PC-9 (cell line): ENCODE measurements around the gene FGFR2. TPM values are rescaled to one million over a fixed set of nuclear protein-coding genes. Genes with fewer than 3 reads are reported as not detected.

Experiments
- BruUV-seq: library from RNA; stranded (reverse); fragments of 400-500 nt; replicated peaks from 2 replicates; lab custom pipeline; 2021; lab: Mats Ljungman, UMichigan
- CTCF ChIA-PET: fragments of 300-600 bp; sonication (Branson Sonifier 250); formaldehyde crosslinking; loops from one replicate; lab custom pipeline; 2022; ENCODE audit warnings: antibody characterized with exemption; lab: Charles Lee
- POLR2A ChIA-PET: fragments of 300-600 bp; sonication (Branson Sonifier 250); formaldehyde crosslinking; loops from one replicate; lab custom pipeline; 2022; ENCODE audit warnings: antibody characterized with exemption; ENCODE audit not compliant: unreplicated experiment; lab: Charles Lee
- DNase-seq, 2 experiments: peaks; one replicate each; pipeline versions ENCODE4 v3.0.0 to v3.0.0-alpha.2; 2015 to 2022; ENCODE audit warnings: mixed read lengths in 1 of 2
- H2AFZ ChIP-seq: fragments of 200-600 bp; sonication (generic); 2 replicates; pipeline ENCODE4 v1.8.1; 2017; ENCODE audit warnings: antibody characterized with exemption
- H3F3A ChIP-seq: fragments of 200-600 bp; sonication (generic); 2 replicates; pipeline ENCODE4 v1.8.1; 2017; ENCODE audit warnings: antibody characterized with exemption, mild to moderate bottlenecking, low read depth; ENCODE audit not compliant: insufficient read depth
- H3K27ac ChIP-seq: fragments of 200-600 bp; sonication (generic); 2 replicates; pipeline ENCODE4 v1.6.1; 2016; ENCODE audit warnings: mixed run types
- H3K27me3 ChIP-seq: fragments of 200-600 bp; sonication (generic); 2 replicates; pipeline ENCODE4 v1.6.1; 2016; ENCODE audit warnings: low read depth, mixed run types; ENCODE audit not compliant: insufficient read depth
- H3K36me3 ChIP-seq: fragments of 200-600 bp; sonication (generic); 2 replicates; pipeline ENCODE4 v1.6.1; 2016; ENCODE audit warnings: low read depth, mixed run types
- H3K4me1 ChIP-seq: fragments of 200-600 bp; sonication (generic); replicated peaks from 2 replicates; pipeline ENCODE4 v1.6.1; 2016; ENCODE audit warnings: mixed run types; ENCODE audit not compliant: insufficient read depth
- H3K4me2 ChIP-seq: fragments of 200-600 bp; sonication (generic); 2 replicates; pipeline ENCODE4 v1.6.1; 2017; ENCODE audit warnings: mixed run types
- H3K4me3 ChIP-seq: fragments of 200-600 bp; sonication (generic); 2 replicates; pipeline ENCODE4 v1.6.1; 2016; ENCODE audit warnings: mixed run types
- H3K79me2 ChIP-seq: fragments of 200-600 bp; sonication (generic); 2 replicates; pipeline ENCODE4 v1.6.1; 2017; ENCODE audit warnings: low read depth, mixed run types
- H3K9me2 ChIP-seq: fragments of 200-600 bp; sonication (generic); 2 replicates; pipeline ENCODE4 v1.8.1; 2017; ENCODE audit warnings: mild to moderate bottlenecking; ENCODE audit not compliant: insufficient read depth
- H3K9me3 ChIP-seq: fragments of 200-600 bp; sonication (generic); 2 replicates; pipeline ENCODE4 v1.8.1; 2016; ENCODE audit warnings: low read depth; ENCODE audit not compliant: insufficient read depth
- H4K20me1 ChIP-seq: fragments of 200-600 bp; sonication (generic); 2 replicates; pipeline ENCODE4 v1.8.1; 2017; ENCODE audit not compliant: insufficient read depth
- EZH2 ChIP-seq: fragments of 200-600 bp; sonication (generic); IDR thresholded peaks from 2 replicates; pipeline ENCODE4 v1.8.0; 2017; ENCODE audit warnings: antibody characterized with exemption, low read depth
- intact Hi-C: fragments of 100-400 bp; cut with micrococcal nuclease; formaldehyde crosslinking; loops from one replicate; pipeline ENCODE4 v1.10.0; 2022; ENCODE audit not compliant: unreplicated experiment
- total RNA-seq: library from RNA; stranded (reverse); gene quantifications from 2 replicates; pipeline ENCODE4 v1.2.3, GENCODE V29; 2021
- TF ChIP-seq, protein P1 (sequence below): fragments of 200-600 bp; sonication (generic); conservative IDR thresholded peaks from 2 replicates; pipeline ENCODE4 v1.6.1; 2017; ENCODE audit warnings: mixed run types, antibody characterized with exemption, mild to moderate bottlenecking, moderate library complexity

FGFR2 gene
- total RNA-seq, 1 experiment from 2014 or later, result not detected

DNA sequence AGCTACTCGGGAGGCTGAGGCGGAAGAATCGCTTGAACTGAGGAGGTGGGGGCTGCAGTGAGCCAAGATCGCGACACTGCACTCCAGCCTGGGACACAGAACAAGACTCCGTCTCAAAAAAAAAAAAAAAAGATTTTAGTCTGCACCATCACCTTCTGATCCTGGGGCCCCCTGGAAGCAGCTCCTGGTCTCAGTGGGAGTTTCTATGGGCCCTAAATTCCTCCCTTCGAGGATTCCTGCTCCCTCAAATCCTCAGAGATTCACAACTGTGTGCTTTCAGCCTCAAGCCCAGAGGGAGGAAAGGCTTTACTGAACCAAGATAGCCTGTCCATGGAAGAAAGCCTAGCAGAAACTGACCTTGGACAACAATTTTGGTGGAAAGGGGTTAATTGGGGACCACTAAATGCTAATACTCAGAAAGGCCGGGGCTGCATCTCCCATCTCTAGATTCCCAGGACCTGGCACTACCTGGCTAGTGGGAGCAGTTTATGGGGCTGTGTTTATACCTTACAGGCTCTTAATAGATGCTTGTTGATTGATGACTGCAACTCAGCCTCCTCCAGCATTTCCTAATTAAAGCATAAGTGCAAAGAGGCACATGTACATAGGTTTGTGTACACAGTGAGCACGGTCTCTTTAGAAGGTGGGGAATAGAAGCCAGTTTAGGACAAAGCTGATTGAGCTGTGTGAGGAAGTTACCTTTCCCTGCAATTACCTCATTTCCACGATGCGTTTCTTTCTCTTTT is 9.2 kb upstream of the FGFR2 start:
- Histone ChIP-seq H3K4me1 (no peaks in the 10 kb centered on the region), H3K79me2 (no peaks in the 10 kb centered on the region), H3K27ac (no peak overlapping the region), H3K9me3 (no peaks in the 10 kb centered on the region), H2AFZ (no peak overlapping the region), H3K4me2 (no peak overlapping the region), H3K36me3 (no peaks in the 10 kb centered on the region), H4K20me1 (no peaks in the 10 kb centered on the region), H3F3A (no peaks in the 10 kb centered on the region), H3K4me3 (no peak overlapping the region), H3K27me3 (peaks cover 49% of the 10 kb centered on the region), H3K9me2 (no peaks in the 10 kb centered on the region)
- no peak for DNase-seq
- no peak for TF ChIP-seq EZH2
- TF ChIP-seq, protein P1, sequence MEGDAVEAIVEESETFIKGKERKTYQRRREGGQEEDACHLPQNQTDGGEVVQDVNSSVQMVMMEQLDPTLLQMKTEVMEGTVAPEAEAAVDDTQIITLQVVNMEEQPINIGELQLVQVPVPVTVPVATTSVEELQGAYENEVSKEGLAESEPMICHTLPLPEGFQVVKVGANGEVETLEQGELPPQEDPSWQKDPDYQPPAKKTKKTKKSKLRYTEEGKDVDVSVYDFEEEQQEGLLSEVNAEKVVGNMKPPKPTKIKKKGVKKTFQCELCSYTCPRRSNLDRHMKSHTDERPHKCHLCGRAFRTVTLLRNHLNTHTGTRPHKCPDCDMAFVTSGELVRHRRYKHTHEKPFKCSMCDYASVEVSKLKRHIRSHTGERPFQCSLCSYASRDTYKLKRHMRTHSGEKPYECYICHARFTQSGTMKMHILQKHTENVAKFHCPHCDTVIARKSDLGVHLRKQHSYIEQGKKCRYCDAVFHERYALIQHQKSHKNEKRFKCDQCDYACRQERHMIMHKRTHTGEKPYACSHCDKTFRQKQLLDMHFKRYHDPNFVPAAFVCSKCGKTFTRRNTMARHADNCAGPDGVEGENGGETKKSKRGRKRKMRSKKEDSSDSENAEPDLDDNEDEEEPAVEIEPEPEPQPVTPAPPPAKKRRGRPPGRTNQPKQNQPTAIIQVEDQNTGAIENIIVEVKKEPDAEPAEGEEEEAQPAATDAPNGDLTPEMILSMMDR, result no peak
- ChIA-PET CTCF (no interaction called here), POLR2A (no interaction called here)
- BruUV-seq, result no TSS peak
- intact Hi-C loops, result loop anchor here (10.0 kb wide), 1 partner anchor 663 kb away; no protein-coding TSS in a partner anchor

DNA sequence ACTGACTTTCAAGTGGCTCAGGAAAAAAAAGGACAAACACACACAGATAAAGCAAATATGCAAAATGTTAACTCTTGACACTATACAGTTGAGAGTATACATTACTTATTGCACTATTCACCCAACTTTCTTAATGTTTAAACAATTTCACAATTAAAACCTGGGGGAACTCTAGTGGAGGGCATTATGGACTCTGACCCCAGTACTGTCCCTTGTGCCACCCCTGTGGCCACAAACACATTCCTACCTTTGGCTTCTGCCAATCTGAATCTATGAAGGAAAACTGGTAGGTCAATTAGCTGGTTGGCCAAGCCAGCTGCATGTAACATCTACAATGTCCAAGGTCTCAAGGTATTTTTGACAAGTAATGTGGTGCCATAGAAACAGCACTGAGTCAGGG is 7.5 kb upstream of the FGFR2 start:
- POLR2A ChIA-PET, result no interaction called here
- Histone ChIP-seq H3K4me3 (no peak overlapping the region), H4K20me1 (no peaks in the 10 kb centered on the region), H3K27me3 (peaks cover 51% of the 10 kb centered on the region), H3F3A (no peaks in the 10 kb centered on the region), H3K27ac (no peak overlapping the region), H3K4me2 (no peak overlapping the region), H3K9me3 (no peaks in the 10 kb centered on the region), H3K4me1 (no peaks in the 10 kb centered on the region), H3K36me3 (no peaks in the 10 kb centered on the region), H2AFZ (no peak overlapping the region), H3K79me2 (no peaks in the 10 kb centered on the region), H3K9me2 (no peaks in the 10 kb centered on the region)
- intact Hi-C loops, result loop anchor here (10.0 kb wide), 1 partner anchor 661 kb away; no protein-coding TSS in a partner anchor
- no TSS peak for BruUV-seq
- CTCF ChIA-PET, result no interaction called here
- TF ChIP-seq, protein P1, result no peak
- no peak for TF ChIP-seq EZH2
- no peak for DNase-seq

- no peaks in the 10 kb centered on the region for H3K9me2 ChIP-seq
- H3K9me3 ChIP-seq, result no peaks in the 10 kb centered on the region
- no peaks in the 10 kb centered on the region for H3K79me2 ChIP-seq
- H3K36me3 ChIP-seq, result no peaks in the 10 kb centered on the region
- ChIA-PET POLR2A (no interaction called here), CTCF (no interaction called here)
- no peak overlapping the region for H3K27ac ChIP-seq
- intact Hi-C loops, result loop anchor here (10.0 kb wide), 1 partner anchor 657 kb away; no protein-coding TSS in a partner anchor
- TF ChIP-seq, protein P1, result no peak
- TF ChIP-seq EZH2, result no peak
- peaks cover 44% of the 10 kb centered on the region for H3K27me3 ChIP-seq
- no TSS peak for BruUV-seq
- no peak overlapping the region for H3K4me3 ChIP-seq
- H3K4me2 ChIP-seq, result no peak overlapping the region
- H3K4me1 ChIP-seq, result no peaks in the 10 kb centered on the region
- H4K20me1 ChIP-seq, result no peaks in the 10 kb centered on the region
- DNase-seq, result no peak
- no peaks in the 10 kb centered on the region for H3F3A ChIP-seq
- H2AFZ ChIP-seq, result no peak overlapping the region
Measured at GRCh38 chr10:121601458-121601857, 3.2 kb upstream of the FGFR2 start.
